HG03432 (cell line): ENCODE data around the gene SUGCT.
A peak's percentile ranks its signal among the peaks of the same experiment; 100 is the strongest.

Experiments used
- ATAC-seq: cut with Tn5 transposase; IDR thresholded peaks from one replicate; pipeline ENCODE4 v1.9.1; 2021; ENCODE audit warnings: mild to moderate bottlenecking, moderate library complexity; ENCODE audit not compliant: unreplicated experiment

Gene SUGCT

DNA sequence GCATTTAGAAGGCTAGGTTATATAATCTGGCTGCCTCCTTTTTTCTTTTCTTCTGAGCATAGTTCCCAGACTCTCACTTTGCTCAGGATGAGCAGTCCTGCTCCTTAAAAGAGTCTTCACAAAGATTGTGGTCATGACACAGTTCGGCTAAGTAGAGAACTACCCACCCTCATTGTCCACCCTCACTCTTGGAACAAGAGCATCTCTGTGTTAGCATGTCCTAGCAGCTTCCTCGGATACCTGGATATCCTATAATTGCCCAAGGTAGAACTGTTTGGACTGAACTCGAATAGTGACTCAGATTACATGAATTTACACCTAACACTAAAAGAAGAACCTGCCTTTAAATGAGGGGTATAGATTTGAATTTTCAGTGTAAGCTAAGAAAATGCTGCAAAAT lies 572.0 kb downstream of the SUGCT start:
- ATAC-seq = no peak

DNA sequence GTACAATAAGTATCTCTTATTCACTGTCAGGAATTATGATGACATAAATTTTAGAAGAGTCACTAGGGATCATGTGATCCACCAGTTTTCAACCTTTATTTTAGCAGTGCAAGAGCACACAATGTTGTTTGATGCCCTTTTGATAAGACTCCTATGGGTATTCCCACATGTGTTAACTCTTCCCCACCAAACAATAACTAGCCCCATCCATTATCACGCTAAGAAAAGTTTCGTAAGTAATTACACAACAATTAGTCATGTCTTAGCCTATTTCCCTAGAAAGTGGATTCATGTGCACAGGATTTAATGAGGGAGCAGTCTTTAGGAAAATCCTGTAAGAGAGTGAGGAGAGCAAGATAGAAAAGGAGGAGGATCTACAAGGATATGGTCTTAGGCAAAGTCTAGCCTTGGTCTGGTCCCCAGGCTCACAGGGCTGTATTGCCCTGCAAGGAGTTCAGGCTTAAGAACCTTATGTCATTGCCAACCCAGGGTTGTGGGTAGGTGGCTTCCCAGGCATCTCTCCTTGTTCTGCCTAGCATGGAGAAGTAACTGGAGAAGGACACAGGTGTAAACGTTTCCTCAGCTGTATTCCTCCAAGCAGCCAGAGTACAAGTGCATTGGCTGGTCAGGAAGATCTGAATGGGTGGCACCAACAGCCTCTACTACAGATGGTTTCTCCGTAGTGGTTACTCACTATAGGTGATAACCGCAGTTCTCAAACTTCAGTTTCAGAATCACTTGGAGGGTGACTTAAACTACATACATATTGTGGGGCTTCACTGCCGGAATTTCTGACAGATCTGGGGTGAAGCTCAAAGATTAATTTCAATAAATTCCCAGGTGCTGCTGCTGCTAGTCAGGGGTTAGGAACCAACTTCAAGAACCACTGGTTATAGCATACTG lies 574.5 kb downstream of the SUGCT start:
- peak; percentile 92 for ATAC-seq

DNA sequence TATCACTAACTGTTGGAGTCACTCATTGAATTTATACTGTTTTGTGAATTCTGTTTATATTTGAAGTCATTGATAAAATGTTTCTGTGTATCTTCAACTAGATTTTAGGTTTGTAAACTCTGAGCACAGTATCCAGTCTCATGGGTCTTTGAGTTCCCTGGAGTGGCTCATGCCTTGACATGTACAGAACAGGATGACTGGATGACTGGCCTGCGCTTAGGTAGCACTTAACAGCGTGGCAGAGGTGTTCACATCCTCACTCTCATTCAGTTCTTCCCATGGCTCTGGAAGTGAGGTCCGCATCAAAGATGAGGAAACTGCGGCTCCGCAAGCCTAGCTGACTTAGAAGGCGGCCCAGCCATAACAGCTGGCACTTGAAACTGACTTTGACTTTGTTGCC lies 576.9 kb downstream of the SUGCT start:
- no peak for ATAC-seq

DNA sequence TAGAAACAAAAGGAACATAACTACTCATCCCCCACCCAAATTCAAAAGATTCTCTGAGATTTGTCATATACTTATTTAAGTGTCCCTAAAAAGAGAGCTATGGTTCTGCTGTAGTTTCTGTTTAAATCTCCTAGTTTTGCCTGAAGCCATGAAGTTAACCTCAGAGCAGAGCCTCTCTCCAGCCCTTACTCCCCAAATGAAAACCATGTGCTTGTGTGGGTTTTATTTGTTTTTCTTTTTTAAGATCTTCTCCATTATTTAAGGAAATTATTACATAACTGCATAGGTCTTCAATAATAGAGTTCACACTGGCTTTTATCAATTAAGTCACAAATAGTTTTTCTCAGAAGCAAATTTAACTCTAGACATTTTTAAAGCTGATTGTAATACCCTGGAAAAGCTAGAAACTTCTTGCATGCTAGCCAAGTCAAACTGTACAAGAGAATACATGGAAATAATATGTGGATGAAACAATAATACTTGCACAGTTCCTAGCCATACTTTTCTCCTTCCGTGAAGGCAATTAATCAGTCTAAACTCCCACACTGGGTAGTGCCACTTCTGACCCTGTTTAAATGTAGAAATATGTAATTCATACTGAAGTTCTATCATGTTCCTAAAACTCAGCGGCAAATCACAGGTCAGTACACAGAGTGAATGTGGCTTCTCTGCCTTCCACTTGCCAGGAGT lies 579.7 kb downstream of the SUGCT start:
- ATAC-seq = no peak

DNA sequence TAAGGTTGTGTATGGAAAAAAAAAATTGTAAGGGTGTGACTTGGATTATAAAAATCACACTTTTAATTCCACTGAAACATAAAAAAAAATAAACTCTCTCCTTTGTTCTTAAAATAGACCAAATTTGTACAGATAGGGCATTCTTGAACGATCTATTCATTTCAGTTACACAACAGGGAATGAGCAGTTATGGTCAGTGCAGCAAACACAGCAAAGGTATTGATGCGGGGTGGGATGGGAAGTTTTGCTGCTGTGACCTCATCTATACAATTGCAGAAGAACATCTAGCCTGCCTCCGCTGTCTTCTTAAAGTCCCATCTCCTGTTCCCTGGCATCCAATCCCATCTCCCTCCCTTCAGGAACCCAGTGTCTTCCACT lies 580.2 kb downstream of the SUGCT start:
- ATAC-seq = no peak

DNA sequence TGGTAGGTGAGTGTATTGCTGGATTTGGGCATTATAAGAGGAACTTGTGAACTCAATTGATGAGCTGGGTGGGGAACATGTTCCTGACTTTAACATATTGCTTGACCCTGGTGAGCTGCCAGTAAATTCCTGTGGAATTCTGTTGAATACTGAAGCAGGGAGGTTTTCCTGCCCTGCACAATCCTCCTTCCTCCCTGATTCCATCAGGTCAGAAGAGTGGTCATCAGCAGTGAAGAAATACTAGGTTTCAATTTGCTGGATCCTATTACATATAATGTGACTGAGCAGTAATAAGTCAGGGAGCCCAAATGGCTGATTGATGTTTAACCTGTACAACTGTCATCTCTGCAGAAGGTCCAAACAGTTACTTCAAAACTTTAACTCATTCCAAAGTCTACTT lies 581.2 kb downstream of the SUGCT start:
- ATAC-seq = no peak

DNA sequence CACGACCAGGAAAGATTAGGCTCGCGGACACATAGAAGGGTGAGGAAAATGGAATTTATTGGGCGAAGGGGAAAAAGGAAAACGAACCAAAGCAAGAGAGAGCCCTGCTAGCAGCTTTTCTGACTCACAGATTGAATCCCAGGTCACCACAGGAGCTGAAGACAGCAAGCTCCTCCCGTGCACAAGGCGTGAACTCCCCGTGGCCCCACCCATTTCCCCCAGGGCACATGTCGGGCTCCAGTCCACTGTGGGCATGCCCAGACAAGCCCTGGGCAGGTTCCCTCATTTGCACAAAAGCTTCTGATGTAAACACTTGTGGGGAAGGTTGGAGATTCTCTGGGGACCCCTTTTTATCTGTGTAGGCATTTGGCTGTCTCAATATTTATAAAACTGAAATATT lies 582.4 kb downstream of the SUGCT start:
- ATAC-seq = peak; percentile 88

DNA sequence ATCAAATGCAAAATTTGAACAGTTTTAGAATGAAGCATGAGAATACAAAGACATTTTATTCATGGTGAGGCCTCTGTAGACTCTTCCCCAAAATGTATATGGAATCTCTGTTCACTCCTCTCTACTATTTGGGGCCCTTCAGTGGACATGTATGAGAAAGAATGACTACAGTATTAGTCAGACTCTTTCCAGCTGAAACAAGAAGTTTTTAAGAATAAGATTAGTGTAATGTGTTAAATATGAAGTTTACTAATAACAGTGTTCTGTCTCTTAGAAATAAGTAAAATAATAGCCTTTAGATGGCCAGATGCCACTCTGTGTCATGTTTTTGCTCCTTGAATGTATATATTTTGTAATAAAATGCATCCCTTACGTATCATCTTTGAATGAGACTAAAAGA lies 585.6 kb downstream of the SUGCT start:
- ATAC-seq = no peak

DNA sequence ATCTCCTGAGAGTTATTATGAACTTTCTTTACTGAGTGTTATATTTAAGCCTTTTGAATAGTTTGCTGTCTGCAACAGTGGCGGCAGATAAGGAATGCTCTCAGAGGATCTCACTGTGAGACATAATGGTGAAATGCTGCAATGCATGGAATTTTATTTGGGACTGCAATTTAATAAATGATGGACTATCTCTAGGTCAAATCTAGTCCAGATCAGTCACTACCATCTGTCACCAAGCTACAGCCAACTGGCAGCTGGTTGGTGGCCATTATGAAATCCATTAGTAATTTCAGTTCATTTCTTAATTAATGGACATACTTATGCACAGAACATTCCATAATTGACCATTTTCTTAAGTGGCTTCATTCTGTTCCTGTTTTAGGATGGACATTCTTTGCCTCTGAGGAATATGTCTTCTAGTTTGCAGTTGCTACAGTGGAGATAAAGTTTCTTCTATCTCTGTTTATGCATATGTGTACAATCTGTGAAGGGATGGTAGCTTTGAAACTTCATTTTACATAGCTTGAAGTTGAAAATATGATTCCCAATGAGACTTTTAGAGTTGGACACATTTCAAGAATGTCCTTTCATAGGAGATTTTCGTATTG lies 586.6 kb downstream of the SUGCT start:
- no peak for ATAC-seq

DNA sequence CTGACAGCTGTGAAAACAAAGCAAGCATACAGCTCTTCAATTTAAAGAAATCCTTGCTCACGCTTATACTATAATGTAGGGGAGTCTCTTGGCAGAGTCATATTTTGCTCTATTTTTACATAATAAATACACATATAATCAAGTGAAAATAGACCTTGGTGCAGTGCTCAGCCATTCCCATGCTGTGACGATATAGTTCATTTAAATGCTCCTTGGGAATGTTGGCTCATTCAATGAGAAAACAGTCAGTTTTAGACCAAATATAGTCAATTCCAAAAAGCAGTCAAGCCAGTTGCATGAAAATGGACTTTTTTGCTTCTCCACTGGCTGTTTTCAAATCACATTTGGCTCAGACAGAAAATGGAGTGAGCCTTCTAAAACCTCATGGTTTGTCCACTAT lies 587.4 kb downstream of the SUGCT start:
- no peak for ATAC-seq

DNA sequence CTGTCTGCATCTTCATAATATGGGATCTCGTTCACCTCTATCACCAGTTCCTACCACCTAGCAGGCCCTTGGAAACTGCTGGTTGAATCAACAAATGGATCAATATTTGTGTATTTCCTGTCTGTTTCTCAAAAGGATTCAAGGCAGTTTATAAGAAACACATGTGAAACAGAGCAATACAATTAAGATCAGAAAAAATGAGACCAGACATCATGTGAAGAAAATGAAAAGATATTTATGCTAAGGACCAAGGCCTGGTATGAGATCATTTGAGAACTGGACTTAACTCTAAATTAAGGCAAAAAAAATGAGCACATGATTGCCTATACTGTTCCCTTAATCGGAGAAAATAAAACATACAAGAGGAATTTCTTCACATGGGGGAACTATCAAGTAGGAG lies 589.0 kb downstream of the SUGCT start:
- no peak for ATAC-seq

DNA sequence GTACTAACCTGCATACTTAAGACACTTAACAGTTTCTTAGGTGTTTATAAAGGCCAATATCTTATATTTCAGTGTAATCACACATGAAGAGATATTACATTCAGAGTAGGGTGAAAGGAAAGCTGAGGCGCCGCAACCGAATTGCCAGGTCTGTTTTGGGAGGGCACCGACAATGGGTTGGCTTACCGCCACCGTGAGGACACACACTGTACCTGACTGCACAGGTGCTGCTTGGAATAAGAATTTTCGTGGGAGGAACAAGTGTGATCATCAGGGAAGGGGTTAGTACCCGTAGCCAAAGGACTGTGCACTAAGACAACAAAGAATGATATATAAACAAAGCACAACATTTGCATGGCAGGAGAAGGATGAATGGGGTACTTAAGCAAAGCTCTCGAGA lies 591.8 kb downstream of the SUGCT start:
- no peak for ATAC-seq

DNA sequence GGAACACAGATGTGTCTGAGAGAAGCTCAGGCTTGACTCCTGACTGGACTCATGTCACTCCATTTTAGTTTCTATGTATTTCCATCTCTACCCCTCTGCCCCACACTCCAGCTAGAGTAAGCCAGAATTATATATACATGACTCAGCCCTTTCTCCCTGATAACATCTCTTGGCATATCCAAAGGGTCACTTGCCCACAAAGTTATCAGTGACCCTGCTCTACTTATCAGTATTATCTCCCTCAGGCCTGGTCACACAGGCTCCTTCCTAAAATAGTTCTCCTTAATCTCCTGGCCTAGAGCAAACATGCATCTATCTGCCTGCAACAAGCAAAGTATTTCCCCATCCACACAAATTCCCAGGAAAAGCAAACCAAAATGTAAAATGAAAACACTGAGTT lies 598.3 kb downstream of the SUGCT start:
- ATAC-seq = no peak

DNA sequence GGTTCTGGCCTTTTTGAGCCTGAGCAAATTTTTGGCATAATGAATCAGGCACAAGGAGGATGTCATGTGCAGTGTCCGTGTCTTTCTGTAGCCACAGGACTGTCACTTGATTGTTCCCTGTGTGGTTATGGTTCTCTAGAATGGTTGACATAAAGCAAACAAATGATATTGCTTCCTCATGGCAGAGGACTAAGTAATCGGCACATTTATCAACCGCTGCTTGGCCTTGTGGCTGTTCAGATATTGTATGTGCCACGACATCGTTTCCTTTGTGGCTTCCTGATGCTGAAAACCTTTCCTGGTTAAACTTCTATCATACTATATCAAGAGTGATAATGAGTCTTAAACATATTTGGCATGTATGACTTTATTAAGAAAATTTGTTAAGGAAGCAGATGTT lies 598.8 kb downstream of the SUGCT start:
- no peak for ATAC-seq

DNA sequence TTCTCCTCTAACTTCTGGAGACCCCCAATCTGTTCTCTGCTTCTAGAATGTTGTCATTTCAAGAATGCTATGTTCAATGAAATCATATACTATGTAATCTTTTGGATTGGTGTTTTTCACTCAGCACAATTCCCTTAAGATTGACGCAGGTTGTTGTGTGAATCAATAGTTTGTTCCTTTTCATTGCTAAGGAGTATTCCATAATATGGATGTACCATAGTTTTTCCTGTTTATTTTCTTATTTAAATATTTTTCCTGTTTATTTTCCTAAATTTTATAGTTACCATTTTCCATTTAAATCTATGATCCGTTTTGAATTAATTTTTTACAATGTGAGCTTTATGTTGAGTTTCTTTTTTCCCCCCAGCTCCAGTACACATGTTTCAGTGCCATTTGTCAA lies 604.5 kb downstream of the SUGCT start:
- ATAC-seq = no peak

DNA sequence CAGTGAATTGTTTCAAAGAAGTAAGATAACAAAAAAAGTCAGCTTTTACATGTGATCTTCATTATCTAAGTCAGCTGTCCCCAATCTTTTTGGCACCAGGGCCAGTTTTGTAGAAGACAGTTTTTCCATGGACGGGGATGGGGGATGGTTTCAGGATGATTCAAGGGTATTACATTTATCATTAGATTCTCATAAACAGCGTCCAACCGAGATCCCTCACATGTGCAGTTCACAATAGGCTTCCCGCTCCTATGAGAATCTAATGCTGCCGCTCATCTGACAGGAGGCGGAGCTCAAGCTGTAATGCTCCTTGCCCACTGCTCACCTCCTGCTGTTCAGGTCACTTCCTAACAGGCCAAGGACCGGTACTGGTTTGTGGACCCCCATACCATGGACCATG lies 607.5 kb downstream of the SUGCT start:
- ATAC-seq = no peak

DNA sequence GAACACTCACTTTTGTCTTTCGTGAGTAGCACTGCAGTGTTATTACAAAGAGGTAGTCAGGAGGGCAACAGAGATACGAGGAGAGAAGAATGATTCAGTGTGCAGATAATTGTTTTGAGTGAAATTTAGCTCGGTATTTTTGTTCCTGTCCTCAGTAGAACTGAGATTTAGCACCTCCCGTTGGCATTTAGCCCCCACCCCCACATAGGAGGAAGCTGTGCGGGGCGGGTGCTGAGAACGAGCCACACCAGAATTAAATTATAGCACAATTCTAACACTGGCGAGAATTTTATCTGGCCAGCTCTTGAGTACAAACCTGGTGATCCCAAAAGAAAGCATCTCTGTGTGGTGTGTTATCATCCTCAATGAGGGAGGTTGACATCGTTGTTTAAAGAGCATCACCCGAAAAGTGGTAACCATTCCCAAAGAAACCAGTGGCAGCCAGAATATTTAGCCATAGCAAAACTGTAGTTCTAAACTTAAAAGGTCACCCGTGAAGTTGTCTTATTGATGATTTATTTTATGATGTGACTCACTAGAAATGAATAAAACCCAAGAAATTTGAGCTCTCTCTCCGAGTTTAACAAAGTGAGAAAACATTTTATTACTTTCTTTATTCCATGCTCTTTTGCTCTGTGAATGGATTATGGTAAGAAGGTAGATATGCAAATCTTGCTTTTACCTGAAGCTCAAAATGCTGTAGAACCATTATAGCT lies 612.2 kb downstream of the SUGCT start:
- ATAC-seq = no peak

DNA sequence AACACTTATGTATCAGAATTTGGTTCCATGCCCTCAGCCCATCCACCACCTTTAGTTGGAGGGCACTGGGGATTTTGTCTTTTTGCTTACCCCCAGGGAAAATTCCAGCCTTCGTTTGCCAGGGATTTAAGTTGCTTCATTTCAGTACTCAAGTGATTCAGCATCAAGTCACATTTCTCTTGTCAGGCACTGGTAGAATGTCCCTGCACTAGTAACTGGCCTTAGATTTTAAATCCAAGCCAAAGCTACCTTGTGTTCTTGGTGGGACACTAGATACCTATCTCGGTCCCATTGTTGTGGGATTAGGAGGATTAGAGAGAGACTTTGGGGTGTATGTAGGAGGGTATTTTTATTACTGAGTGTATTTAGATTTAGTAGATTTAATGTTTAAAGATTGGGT lies 613.1 kb downstream of the SUGCT start:
- ATAC-seq = no peak

DNA sequence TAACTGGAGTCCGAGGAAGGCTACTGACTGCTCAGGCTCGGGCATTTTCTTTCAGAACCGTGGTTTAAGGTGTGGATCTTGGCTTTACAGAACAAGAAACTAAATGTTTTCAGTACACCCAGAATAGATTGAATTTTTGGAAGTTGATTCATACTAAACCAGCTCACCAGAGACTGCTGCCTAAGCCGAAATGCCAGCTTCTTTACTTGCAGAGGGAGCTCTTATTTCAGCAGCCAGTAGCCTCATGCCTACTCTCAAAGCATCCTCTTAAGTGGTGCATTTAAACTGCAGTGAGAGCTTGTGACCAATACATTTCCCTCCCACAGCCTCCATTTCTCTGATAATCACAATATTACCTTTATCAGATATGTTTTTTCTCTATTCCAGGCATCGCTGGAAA lies 615.1 kb downstream of the SUGCT start:
- ATAC-seq = no peak

DNA sequence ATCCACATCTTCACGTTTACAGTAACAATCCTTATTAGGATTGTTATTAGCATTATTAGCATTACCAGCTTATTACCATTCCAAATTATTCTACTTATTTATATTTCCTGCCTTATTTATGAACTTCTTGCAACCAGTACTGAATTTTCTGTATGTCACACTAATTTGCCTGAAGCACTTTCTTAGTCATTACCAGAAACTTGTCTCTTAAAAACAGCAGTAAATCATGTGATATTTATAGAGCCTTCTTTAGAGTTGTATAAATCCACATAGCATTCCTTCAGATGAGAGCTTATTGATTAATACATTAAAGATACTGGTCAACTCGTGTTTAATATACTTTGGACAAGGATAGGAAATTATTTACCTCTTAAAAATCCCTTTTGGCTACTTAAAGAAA lies 618.6 kb downstream of the SUGCT start:
- no peak for ATAC-seq

DNA sequence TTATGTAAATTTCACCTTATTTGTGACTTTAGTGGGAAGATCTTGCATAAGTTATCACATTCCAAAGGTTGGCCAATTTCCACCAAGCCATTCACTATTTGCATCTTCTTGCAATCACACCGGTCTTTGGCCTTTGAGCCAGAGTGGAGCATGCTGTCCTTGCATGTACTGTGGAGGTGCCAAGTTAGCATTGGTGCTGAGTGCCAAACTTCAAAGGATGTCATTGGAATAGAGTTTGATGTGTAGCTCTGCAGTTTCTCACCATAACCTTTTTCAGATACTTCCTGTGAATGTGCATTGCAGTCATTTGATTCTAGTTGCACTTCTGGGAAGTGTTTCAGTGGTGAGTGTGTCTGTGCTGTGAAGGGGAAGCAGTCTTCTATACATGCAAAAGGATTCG lies 620.6 kb downstream of the SUGCT start:
- no peak for ATAC-seq
